ENCODE data around the gene PPIAL4G.
"Not testable (repeated sequence)": the region's sequence is repeated elsewhere in the genome, so short reads cannot be mapped to it uniquely, and the experiment has no call there.

DNA sequence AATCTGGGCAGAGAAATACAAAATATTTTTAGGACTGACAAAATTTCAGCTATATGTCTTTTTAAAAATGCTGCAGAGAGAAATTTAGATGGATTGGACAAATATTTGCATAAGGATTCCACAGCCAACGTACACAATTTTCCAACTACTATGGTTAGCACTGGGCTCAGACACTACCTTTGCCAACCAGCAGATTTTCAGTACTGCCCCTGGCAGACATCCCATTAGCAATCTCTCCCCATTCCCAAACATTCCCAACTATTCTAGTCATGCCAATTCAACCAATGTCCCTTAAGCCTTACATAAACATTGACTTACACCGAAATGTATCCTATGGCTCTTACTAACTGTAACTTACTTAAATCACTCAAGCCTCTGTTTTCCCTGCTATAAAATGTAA lies 30.3 kb downstream of the PPIAL4G start:
- TF ChIP-seq FOXK2 (IDR thresholded peaks at IDR 0.05); ARNT (IDR thresholded peaks at IDR 0.05); HDGF (IDR thresholded peaks at IDR 0.05; ENCODE audit: borderline replicate concordance); TARDBP (IDR thresholded peaks at IDR 0.05); BHLHE40 (IDR thresholded peaks at IDR 0.05; ENCODE audit: borderline replicate concordance); SP1 (IDR thresholded peaks at IDR 0.05); ZNF384 (IDR thresholded peaks at IDR 0.05): not testable (repeated sequence)
